ENCODE data around the gene HNRNPA1.

DNA sequence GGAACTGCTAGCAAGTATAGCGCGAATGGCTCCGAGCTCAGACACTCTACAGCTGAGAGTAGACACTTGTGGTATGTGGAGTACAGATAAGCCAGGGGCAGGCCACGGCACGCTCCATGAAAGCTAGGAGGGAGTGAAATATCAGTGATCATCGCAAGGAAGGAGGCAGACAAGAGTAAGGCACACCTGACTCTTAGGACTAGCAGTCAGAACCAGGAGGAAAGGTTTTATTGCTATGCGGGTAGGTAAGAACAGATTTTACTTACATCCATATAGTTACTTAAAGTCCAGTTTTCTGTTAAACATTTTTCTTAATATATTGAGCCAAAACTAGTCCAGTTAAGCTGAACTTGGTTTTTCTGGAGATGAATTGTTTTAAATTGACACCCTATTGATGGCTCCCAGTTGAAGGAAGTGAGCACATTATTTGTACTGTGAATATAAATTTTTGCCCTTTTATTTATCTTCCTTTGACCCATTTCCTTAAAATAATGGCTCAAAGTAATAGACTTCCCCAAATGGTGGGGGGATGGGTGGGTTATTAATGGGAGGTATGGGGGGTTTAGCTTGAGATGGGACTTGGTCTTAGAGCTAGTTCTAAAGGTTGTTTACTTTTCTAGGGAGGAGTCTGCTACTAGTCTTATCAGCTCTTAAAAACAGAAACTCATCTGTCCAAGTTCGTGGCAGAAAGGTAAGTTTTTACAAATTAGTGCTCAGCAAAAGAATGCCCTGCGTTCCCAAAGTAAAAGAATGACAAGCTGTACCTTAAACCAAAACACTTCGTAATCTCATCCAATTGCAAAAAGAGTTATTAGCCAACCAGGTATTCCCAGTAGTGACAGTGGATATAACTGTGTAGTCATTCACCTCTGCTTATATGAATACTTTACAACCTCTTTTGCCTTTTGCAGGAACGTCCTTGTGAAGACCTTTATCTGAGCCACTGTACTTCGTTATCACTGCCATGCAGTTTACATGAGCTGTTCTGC, 5.8 kb downstream of the HNRNPA1 start:
- TF ChIP-seq, protein P1, sequence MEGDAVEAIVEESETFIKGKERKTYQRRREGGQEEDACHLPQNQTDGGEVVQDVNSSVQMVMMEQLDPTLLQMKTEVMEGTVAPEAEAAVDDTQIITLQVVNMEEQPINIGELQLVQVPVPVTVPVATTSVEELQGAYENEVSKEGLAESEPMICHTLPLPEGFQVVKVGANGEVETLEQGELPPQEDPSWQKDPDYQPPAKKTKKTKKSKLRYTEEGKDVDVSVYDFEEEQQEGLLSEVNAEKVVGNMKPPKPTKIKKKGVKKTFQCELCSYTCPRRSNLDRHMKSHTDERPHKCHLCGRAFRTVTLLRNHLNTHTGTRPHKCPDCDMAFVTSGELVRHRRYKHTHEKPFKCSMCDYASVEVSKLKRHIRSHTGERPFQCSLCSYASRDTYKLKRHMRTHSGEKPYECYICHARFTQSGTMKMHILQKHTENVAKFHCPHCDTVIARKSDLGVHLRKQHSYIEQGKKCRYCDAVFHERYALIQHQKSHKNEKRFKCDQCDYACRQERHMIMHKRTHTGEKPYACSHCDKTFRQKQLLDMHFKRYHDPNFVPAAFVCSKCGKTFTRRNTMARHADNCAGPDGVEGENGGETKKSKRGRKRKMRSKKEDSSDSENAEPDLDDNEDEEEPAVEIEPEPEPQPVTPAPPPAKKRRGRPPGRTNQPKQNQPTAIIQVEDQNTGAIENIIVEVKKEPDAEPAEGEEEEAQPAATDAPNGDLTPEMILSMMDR (conservative IDR thresholded peaks at IDR 0.05), result no peak
- no peak for TF ChIP-seq ZFX (IDR thresholded peaks at IDR 0.05)
